ELF-1 (cell line): ENCODE measurements around the gene SRP9.

Source experiments
- DNase-seq: peaks from one replicate; pipeline ENCODE4 v3.0.0-alpha.2; 2016; ENCODE audit warnings: low read depth, low spot score

The SRP9 gene

DNA sequence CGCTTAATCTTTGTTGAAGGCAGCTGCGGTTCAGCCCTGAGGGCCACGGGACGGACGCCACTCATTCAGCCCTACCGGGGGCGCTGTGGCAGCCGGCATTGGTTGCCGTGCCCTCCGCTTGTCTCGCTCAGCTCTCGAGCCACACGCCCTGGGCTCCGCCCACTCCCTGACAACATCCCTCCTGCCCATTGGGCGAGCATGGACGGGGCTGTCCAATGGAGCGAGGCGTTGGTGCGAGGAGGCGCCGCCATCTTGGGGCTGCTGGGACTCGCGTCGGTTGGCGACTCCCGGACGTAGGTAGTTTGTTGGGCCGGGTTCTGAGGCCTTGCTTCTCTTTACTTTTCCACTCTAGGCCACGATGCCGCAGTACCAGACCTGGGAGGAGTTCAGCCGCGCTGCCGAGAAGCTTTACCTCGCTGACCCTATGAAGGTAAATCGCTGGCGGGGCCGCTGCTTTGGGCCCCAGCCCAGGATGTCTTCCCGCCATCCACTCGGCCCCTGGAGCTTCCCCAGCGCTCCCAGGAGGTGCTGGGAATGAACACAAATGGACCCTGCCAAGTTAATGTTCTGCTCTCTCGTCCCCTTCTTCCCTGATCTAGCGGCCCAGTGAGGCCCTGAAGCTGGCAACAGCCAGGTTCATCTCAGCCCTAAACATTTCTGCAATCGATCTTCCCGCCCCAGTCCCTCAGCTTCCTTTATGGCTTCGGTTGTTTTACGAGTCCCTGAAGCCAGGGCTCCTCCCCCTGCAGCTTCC, at the start of gene SRP9:
TSS of gene SRP9 (plus strand) at position 244 of the 754 bp plus-strand sequence. CDS start at position 359, 115 bp downstream.
- DNase-seq = peak; percentile 100

DNA sequence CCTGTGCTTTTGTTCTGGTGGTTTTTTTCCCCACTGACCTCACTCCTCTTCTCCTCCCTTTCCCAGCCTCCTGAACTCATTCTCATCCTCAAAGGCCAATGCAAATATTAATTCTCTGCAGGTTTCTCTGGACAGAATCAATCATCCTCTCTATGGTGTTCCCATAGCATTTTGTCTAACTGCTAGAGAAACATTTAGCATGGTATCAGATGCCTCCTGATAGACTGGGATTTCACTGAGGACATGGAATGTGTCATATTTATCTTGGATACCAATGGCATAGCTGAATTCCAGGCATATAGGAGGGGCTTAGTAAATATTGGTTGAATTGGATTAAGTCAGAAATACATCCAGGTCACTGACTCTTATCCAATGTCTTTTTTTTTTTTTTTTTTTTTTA, 46.1 kb upstream of the SRP9 start:
- no peak for DNase-seq

- no peak for DNase-seq
These were observed 44.4 kb upstream of the SRP9 start for GRCh38 chr1:225733254-225733653.

DNA sequence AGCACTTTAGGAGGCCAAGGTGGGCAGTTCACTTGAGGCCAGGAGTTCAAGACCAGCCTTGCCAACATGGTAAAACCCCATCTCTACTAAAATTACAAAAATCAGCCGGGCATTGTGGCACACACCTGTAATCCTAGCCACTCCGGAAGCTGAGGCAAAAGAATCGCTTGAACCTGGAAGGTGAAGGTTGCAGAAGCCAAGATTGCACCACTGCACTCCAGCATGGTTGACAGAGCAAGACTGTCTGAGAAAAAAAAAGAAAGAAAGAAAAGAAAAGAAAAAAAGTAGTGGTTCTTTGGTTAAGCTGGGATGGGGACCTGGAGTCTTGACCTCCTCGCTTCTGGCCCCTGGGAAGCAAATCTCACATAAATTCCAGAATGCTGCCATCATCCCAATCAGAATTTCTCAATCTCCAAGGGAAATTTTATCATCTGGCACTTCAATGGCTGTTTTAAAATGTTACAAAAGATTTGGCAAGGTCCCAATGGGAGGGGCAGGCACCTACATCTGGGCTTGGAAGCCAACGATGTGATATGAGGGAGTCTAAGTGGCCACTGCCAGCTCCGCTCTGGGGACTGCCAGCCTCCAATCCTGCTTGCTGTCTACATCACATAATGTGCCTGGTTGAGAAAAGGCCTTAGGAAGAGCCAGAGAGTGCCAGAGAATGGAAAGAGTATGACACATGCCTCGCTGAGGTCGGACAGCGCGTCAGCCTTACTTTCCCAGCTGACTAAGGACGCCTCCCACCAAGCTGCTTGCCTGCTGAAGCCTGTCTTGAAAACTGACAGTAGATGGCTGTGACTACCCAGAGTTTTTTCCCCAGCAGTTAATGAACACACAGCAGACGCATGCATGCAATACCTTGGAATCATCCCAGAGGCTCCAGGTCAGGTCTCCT, 42.1 kb upstream of the SRP9 start:
- DNase-seq = peak; percentile 72

DNA sequence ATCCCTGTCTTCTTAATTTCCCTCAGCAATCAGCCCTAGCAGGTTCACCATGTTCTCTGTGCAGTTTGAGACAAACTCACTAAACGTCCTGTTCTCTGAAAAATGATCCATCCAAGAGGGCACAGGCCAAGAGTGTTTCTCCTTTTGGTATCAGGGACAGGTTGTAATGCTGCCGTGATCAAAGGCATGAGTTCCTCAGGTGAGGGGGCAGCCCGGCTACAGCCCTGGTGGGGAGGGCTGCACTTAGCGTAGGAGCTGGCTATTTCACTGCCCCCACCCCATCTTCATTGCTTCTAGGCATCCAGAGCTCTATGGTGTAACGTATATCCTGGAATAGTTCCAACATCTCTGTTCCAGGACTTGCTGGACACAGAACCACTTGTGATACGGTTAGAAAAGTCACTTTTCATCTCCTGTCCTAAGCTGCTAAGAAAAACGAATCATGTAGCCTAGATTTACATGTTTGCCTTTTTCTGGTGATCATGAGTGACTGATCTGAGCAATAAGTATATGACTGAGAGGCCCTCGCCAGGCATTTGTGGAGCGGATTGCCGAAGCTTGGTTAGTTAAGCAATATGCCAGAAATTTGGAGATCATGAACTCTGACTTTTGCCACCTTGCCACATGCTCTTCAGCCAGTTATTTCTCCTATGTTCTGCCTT, 41.1 kb upstream of the SRP9 start:
- DNase-seq = no peak

DNA sequence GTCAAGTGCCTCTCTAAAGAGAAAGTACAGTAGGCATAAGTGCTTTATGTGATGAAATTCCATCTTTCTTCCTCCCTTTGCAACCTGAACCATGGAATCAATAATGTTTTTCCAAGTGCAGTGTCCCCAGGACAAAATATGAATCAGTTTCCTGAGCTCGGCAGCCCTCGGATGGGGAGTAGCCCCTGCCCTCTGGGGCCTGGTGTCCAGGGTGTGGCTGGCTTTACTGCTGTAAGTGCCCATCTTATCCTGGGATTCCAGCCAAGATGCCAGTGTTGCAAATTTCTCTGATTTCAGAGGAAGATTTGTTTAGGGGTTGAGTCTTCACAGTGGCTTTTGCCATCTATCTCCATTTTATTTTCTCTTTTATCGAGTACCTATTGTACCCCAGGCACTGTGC, 40.5 kb upstream of the SRP9 start:
- DNase-seq = no peak

GRCh38 chr1:225737866-225738265, 39.8 kb upstream of the SRP9 start:
- no peak for DNase-seq

DNA sequence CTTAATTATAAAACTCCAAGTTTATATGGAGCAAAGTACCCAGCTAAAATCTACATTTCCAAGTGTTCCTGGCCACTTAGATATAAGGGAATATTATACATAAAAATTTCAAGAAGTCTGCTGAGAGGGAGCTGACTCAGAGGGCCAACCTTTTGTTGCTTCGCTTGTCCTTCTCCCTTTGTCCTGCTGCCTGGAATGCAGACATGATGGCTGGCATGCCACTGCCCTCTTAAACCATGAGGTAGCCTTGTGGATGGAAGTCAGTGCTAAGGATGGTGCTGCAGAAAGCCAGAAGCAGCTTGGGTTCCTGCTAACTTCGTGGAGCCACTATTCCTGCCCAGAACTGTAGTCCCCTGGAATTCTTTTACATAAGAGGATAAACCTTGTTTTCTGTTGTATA, 38.9 kb upstream of the SRP9 start:
- DNase-seq = no peak

- no peak for DNase-seq
These were observed 38.0 kb upstream of the SRP9 start for GRCh38 chr1:225739542-225740107.

- DNase-seq = no peak
These were observed 32.9 kb upstream of the SRP9 start for GRCh38 chr1:225744745-225745144.

DNA sequence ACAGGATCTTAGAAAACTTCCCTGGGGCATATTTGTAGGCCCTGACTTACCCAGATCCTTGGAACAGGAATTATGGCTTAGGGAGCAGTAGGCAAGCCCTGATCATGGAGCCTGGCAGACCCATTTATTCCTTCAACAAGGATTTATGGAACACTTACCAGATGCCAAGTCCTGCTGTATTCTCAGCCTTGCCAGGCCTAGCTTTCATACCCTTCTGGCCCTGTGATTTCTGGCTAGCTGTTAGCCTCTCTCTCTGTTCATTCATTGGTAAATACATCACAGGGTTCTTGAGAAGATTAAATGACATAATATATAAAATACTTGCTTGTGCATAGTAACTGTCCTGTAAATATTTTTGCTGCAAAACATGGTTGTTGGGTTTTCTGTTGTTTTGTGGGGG, 32.4 kb upstream of the SRP9 start:
- no peak for DNase-seq

- peak; percentile 95 for DNase-seq
These were observed 31.1 kb upstream of the SRP9 start for GRCh38 chr1:225746361-225747179.

DNA sequence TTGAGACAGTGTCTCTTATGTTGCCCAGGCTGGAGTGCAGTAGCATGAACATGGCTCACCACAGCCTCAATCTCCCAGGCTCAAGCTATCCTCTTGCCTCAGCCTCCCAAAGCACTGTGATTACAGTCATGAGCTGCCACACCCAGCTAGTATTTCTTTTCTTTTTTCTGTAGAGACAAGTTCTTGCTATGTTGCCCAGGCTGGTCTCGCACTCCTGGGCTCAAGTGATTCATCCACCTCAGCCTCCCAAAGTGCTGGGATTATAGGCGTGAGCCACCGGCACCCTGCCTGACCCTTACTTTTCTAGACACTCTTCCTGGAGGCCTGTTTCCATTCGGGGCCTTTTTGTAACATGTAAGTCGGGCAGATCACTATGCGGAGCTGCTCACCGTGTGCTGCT, 30.1 kb upstream of the SRP9 start:
- no peak for DNase-seq

DNA sequence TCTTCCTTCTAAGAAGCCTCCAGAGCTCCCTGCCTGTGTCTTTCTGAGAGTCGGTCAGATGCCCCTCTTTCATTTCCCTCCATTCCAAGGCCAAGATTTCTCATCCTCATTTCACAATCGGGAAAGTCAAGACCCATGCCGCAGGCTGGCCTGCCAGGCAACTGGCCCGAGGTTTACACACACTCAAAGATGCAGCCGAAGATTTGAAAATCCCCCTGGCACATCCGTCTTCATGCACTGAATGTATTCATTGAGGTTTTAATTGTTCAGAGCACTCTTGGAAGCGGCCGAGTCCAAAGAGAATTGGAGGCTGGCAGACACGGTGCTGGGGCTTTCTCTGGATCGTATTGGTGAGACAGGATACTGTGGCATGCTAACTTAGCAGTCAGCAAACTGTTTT, 29.1 kb upstream of the SRP9 start:
- DNase-seq = no peak

DNA sequence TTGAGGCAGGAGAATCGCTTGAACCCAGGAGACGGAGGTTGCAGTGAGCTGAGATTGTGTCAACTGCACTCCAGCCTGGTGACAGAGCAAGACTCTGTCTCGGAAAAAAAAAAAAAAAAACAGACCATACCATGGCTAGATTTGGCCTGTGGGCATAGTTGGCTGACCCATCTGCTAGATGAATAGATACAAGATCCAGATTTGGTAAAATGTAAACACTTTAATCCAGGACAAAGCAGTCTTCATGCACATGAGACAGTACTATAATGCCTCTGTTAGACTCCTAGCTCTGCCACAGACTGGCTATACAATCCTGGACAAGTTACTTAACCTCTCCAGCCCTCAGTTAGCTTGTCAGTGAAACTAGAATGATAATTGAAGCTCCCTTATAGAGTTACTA, 27.9 kb upstream of the SRP9 start:
- DNase-seq = no peak

- DNase-seq = no peak
These were observed 27.2 kb upstream of the SRP9 start for GRCh38 chr1:225750420-225750819.

GRCh38 chr1:225750875-225751824, 26.5 kb upstream of the SRP9 start:
- no peak for DNase-seq

GRCh38 chr1:225752245-225752644, 25.4 kb upstream of the SRP9 start:
- DNase-seq = no peak

DNA sequence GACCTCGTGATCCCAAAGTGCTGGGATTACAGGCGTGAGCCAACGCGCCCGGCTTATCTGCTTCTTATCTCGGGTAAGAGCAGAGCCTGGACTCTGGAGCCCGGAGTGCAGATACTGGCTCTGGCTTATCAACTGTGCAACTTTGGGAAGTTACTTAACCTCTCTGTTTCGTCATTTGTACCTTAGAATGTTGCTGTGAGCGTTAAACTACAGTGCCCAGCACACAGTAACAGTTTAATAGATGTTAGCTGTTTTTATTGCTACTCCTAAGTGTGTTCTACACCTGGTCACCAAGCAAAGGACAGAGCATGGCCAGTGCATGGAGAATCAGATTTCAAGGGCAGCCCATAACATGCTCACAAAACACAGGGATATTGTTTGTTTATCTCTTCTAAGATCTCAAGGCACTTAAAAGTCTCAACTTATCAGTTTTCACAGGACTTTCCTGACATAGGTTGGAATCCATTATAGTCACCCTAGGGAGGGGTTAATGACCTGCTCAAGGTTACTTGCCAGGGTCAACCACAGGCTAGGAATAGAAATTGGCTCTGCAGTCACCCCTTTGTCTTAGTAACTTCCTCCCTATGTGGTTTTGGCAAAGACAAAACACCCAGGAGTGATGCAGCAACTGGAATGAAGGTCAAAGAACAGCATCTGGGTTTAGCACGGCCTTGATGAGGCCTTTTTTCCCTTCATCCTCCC, 22.5 kb upstream of the SRP9 start:
- DNase-seq = peak; percentile 69
